K562 (cell line): ENCODE data around the gene C1QTNF8. TPM values are rescaled to one million over a fixed set of nuclear protein-coding genes. Genes with fewer than 3 reads are reported as not detected.
A peak's percentile ranks its signal among the peaks of the same experiment; 100 is the strongest.

Experiments used
- ATAC-seq: fragments of 200-7000 bp; cut with Tn5 transposase; 3 replicates; pipeline ENCODE4 v1.9.1; 2020; ENCODE audit warnings: moderate library complexity
- BruUV-seq: library from RNA; stranded (reverse); fragments of 400-500 nt; replicated peaks from 2 replicates; lab custom pipeline; 2021; lab: Mats Ljungman, UMichigan
- CTCF ChIA-PET: fragments of 300-600 bp; formaldehyde crosslinking; extraction: SDS; loops from one replicate; lab custom pipeline; 2021; ENCODE audit warnings: low intra/inter-chr PET ratio; lab: Yijun Ruan, JAX
- POLR2A ChIA-PET: fragments of 300-600, 350-650 bp; sonication (Branson Sonifier 250); formaldehyde crosslinking; extraction: SDS; loops from one replicate; lab custom pipeline; 2021; ENCODE audit warnings: antibody characterized with exemption, inconsistent platforms; lab: Yijun Ruan, JAX
- DNase-seq, 4 experiments: peaks; one replicate each; pipeline versions ENCODE4 v3.0.0 to v3.0.0-alpha.2; 2011 to 2018; ENCODE audit warnings: low spot score in 3 of 4, mixed read lengths in 3 of 4; ENCODE audit errors: extremely low read depth in 1 of 4
- FAIRE-seq: peaks from 2 replicates; lab custom pipeline; 2011; peaks lifted over from hg19 to GRCh38; lab: Jason Lieb, UNC
- H2AFZ ChIP-seq: 2 replicates; pipeline ENCODE4 v1.6.0; 2011; ENCODE audit warnings: low read depth, low read length, control low read depth, inconsistent platforms
- H3K27ac ChIP-seq: fragments of 200-600 bp; 3 replicates; pipeline ENCODE4 v1.8.0; 2011; ENCODE audit warnings: low read depth, mild to moderate bottlenecking, control low read depth, inconsistent platforms, low read length, moderate library complexity, mixed read lengths; ENCODE audit errors: extremely low read depth
- H3K27me3 ChIP-seq, 2 experiments: fragments of 300-600 bp in 1 of 2; 2 replicates in 1 of 2; 3 replicates in 1 of 2; pipeline versions ENCODE4 v1.6.0 to v1.8.0; 2011; ENCODE audit warnings: inconsistent platforms in 2 of 2, low read length in 2 of 2, mild to moderate bottlenecking in 1 of 2, mixed read lengths in 1 of 2, moderate library complexity in 1 of 2; ENCODE audit not compliant: control insufficient read depth in 2 of 2, insufficient read depth in 2 of 2
- H3K36me3 ChIP-seq: fragments of 300-600 bp; 3 replicates; pipeline ENCODE4 v1.8.0; 2011; ENCODE audit warnings: mild to moderate bottlenecking, low read length, inconsistent platforms; ENCODE audit not compliant: control insufficient read depth, insufficient read depth
- H3K4me1 ChIP-seq, 2 experiments: fragments of 200-600 bp in 1 of 2; replicated peaks in 1 of 2; 2 replicates in 1 of 2; 3 replicates in 1 of 2; pipeline versions ENCODE4 v1.5.1 to v1.8.0; 2011; ENCODE audit warnings: inconsistent platforms in 2 of 2, low read length in 2 of 2, mild to moderate bottlenecking in 1 of 2, mixed read lengths in 1 of 2, moderate library complexity in 1 of 2; ENCODE audit not compliant: control insufficient read depth in 2 of 2, insufficient read depth in 2 of 2
- H3K4me2 ChIP-seq: 2 replicates; pipeline ENCODE4 v1.6.1; 2011; ENCODE audit warnings: low read length, control low read depth, inconsistent platforms, mixed read lengths; ENCODE audit not compliant: insufficient read depth
- H3K4me3 ChIP-seq: fragments of 200-600 bp; sonication (generic), shearing (Covaris generic); 2 replicates; pipeline ENCODE4 v1.5.1; 2016; ENCODE audit warnings: control low read depth, inconsistent platforms
- H3K79me2 ChIP-seq: fragments of 200-600 bp; 3 replicates; pipeline ENCODE4 v1.8.0; 2011; ENCODE audit warnings: low read length, inconsistent platforms; ENCODE audit not compliant: control insufficient read depth, insufficient read depth
- H3K9ac ChIP-seq, 2 experiments: 2 replicates each; pipeline versions ENCODE4 v1.6.0 to v1.6.1; 2011; ENCODE audit warnings: low read depth in 2 of 2, low read length in 2 of 2, control low read depth in 1 of 2, inconsistent platforms in 1 of 2, mild to moderate bottlenecking in 1 of 2, mixed read lengths in 1 of 2; ENCODE audit not compliant: insufficient read depth in 1 of 2
- H3K9me1 ChIP-seq: one replicate; pipeline ENCODE4 v1.6.0; 2011; ENCODE audit warnings: inconsistent platforms, mild to moderate bottlenecking, low read length, moderate library complexity; ENCODE audit not compliant: control insufficient read depth, insufficient read depth
- H3K9me3 ChIP-seq: replicated peaks from 2 replicates; pipeline ENCODE4 v1.5.1; 2011; ENCODE audit warnings: low read depth, low read length, inconsistent platforms; ENCODE audit not compliant: control insufficient read depth, insufficient read depth
- H4K20me1 ChIP-seq: replicated peaks from 2 replicates; pipeline ENCODE4 v1.6.1; 2011; ENCODE audit warnings: low read length, inconsistent platforms, mixed read lengths; ENCODE audit not compliant: control insufficient read depth, insufficient read depth
- CC2D1A ChIP-seq: fragments of 450-650 bp; IDR thresholded peaks from 2 replicates; pipeline ENCODE4 v1.6.1; 2017; ENCODE audit warnings: mild to moderate bottlenecking
- CTBP1 ChIP-seq: fragments of 450-650 bp; IDR thresholded peaks from 2 replicates; pipeline ENCODE4 v1.6.1; 2016; ENCODE audit warnings: borderline replicate concordance
- EP400 ChIP-seq: fragments of 450-650 bp; IDR thresholded peaks from 2 replicates; pipeline ENCODE4 v1.6.1; 2017; ENCODE audit warnings: antibody characterized with exemption, mild to moderate bottlenecking, moderate library complexity
- GATAD2B ChIP-seq: fragments of 450-650 bp; IDR thresholded peaks from 2 replicates; pipeline ENCODE4 v1.6.1; 2017; ENCODE audit warnings: mild to moderate bottlenecking, borderline replicate concordance
- HDAC3 ChIP-seq: fragments of 450-650 bp; IDR thresholded peaks from 2 replicates; pipeline ENCODE4 v1.6.1; 2018; ENCODE audit warnings: borderline replicate concordance, mild to moderate bottlenecking, moderate library complexity; ENCODE audit not compliant: partially characterized antibody
- HNRNPL ChIP-seq: fragments of 200-400 bp; formaldehyde crosslinking; IDR thresholded peaks from 2 replicates; pipeline ENCODE4 v1.6.1; 2017; ENCODE audit warnings: low read depth, mild to moderate bottlenecking, low read length
- NFRKB ChIP-seq: fragments of 450-650 bp; IDR thresholded peaks from 2 replicates; pipeline ENCODE4 v1.6.1; 2016; ENCODE audit warnings: low read depth
- SNIP1 ChIP-seq: fragments of 450-650 bp; IDR thresholded peaks from 2 replicates; pipeline ENCODE4 v1.7.1; 2017; ENCODE audit warnings: low read depth, mild to moderate bottlenecking
- TAF9B ChIP-seq: fragments of 450-650 bp; IDR thresholded peaks from 2 replicates; pipeline ENCODE4 v1.6.1; 2018; ENCODE audit warnings: mild to moderate bottlenecking; ENCODE audit not compliant: partially characterized antibody
- ZNF609 ChIP-seq: sonication (generic); formaldehyde crosslinking; IDR thresholded peaks from 2 replicates; pipeline ENCODE4 v1.8.1; 2023; ENCODE audit warnings: missing genetic modification reagents, mild to moderate bottlenecking, borderline replicate concordance
- ZZZ3 ChIP-seq: fragments of 450-650 bp; IDR thresholded peaks from 2 replicates; pipeline ENCODE4 v1.6.1; 2016; ENCODE audit warnings: antibody characterized with exemption, mild to moderate bottlenecking, moderate library complexity
- WGBS: fragments of 100-300 bp; shearing (Covaris generic); methylation state at CpG from one replicate; pipeline ENCODE4 v1.1.6; 2016; ENCODE audit warnings: low coverage, mixed read lengths; ENCODE audit not compliant: insufficient coverage; ENCODE audit errors: missing lambda C conversion rate; 5-methylcytosine and 5-hydroxymethylcytosine counted together
- in situ Hi-C: fragments of 300-500 bp; cut with MboI; formaldehyde crosslinking; loops from 4 replicates; pipeline ENCODE4 v1.15.0; 2018; ENCODE audit warnings: inconsistent platforms, mixed read lengths
- intact Hi-C: fragments of 100-400 bp; cut with micrococcal nuclease; formaldehyde crosslinking; loops from 2 replicates; pipeline ENCODE4 v1.14.2; 2022
- polyA plus RNA-seq, 8 experiments: library from polyadenylated mRNA; depleted of rRNA in 4 of 8; stranded (reverse) in 5 of 8; unstranded in 3 of 8; fragments of >200 nt; fragmentation: Nextera tagmentation in 2 of 8; fragmentation: Illumina TruSeq in 1 of 8; extraction: Ambion mirVana in 2 of 8; extraction: Trizol in 1 of 8; gene quantifications; 2 replicates each; pipeline versions ENCODE4 v1.2.1 to v1.2.3, GENCODE V29; 2011 to 2014; ENCODE audit warnings: inconsistent platforms in 1 of 8, missing spikeins in 1 of 8
- total RNA-seq, 7 experiments: library from RNA; depleted of rRNA in 6 of 7; stranded (reverse); fragments of >200 nt in 6 of 7; fragmentation: Illumina TruSeq in 2 of 7; extraction: Trizol in 2 of 7; gene quantifications; 2 replicates each; pipeline versions ENCODE4 v1.2.1 to v1.2.3, GENCODE V29; 2011 to 2021; ENCODE audit warnings: low replicate concordance in 1 of 7
- TF ChIP-seq, protein P1 (sequence below): fragments of 450-650 bp; IDR thresholded peaks from 2 replicates; pipeline ENCODE4 v1.6.1; 2017; ENCODE audit warnings: antibody characterized with exemption
- TF ChIP-seq, protein P2 (sequence below): sonication (generic); formaldehyde crosslinking; IDR thresholded peaks from 2 replicates; pipeline ENCODE4 v1.8.1; 2023; ENCODE audit warnings: mild to moderate bottlenecking, missing genetic modification reagents

Gene C1QTNF8
- total and polyA plus RNA-seq, 9 of the 15 experiments (the other 6 are each of a cell fraction or from before 2014, with no cell fraction given), result not detected

- Histone ChIP-seq H3K4me2 (no peak overlapping the region), H3K9ac (no peak overlapping the region), H3K4me1 (peaks cover 0 to 79% of the 10 kb centered on the region in 2 experiments; a peak in 2 of 5 replicates), H2AFZ (no peak overlapping the region), H3K27me3 (peaks cover 0 to 31% of the 10 kb centered on the region in 2 experiments; a peak in 2 of 5 replicates), H3K27ac (no peak overlapping the region), H3K9me1 (no peaks in the 10 kb centered on the region), H3K9me3 (no peaks in the 10 kb centered on the region), H3K79me2 (no peaks in the 10 kb centered on the region), H3K4me3 (no peak overlapping the region), H3K36me3 (no peaks in the 10 kb centered on the region), H4K20me1 (peaks cover 17% of the 10 kb centered on the region)
- ChIA-PET POLR2A (no interaction called here), CTCF (no interaction called here)
- DNase-seq (no peak), FAIRE-seq (no peak), ATAC-seq (peak; percentile 17; the same call in 1 of the 3 replicates)
- 6% methylated on average over 5 of the region's 10 CpGs for WGBS
- intact Hi-C loops (no loop called here), in situ Hi-C loops (no loop called here)
- BruUV-seq, result no TSS peak
- TF ChIP-seq, protein P1, sequence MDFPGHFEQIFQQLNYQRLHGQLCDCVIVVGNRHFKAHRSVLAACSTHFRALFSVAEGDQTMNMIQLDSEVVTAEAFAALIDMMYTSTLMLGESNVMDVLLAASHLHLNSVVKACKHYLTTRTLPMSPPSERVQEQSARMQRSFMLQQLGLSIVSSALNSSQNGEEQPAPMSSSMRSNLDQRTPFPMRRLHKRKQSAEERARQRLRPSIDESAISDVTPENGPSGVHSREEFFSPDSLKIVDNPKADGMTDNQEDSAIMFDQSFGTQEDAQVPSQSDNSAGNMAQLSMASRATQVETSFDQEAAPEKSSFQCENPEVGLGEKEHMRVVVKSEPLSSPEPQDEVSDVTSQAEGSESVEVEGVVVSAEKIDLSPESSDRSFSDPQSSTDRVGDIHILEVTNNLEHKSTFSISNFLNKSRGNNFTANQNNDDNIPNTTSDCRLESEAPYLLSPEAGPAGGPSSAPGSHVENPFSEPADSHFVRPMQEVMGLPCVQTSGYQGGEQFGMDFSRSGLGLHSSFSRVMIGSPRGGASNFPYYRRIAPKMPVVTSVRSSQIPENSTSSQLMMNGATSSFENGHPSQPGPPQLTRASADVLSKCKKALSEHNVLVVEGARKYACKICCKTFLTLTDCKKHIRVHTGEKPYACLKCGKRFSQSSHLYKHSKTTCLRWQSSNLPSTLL, result no peak
- TF ChIP-seq SNIP1 (no peak), CTBP1 (no peak), EP400 (no peak), HNRNPL (no peak), HDAC3 (no peak), NFRKB (no peak), TAF9B (no peak), ZNF609 (no peak), GATAD2B (no peak), CC2D1A (no peak), ZZZ3 (no peak)
- TF ChIP-seq, protein P2, sequence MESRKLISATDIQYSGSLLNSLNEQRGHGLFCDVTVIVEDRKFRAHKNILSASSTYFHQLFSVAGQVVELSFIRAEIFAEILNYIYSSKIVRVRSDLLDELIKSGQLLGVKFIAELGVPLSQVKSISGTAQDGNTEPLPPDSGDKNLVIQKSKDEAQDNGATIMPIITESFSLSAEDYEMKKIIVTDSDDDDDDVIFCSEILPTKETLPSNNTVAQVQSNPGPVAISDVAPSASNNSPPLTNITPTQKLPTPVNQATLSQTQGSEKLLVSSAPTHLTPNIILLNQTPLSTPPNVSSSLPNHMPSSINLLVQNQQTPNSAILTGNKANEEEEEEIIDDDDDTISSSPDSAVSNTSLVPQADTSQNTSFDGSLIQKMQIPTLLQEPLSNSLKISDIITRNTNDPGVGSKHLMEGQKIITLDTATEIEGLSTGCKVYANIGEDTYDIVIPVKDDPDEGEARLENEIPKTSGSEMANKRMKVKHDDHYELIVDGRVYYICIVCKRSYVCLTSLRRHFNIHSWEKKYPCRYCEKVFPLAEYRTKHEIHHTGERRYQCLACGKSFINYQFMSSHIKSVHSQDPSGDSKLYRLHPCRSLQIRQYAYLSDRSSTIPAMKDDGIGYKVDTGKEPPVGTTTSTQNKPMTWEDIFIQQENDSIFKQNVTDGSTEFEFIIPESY, result no peak
Observed at GRCh38 chr16:1126586-1126985, 30.5 kb upstream of the C1QTNF8 start.
